ENCODE results near the gene RADIL.
A peak's percentile ranks its signal among the peaks of the same experiment; 100 is the strongest.

The RADIL gene

GRCh38 chr7:4831723-4832495 lies 51.6 kb downstream of the RADIL start:
- DNase-seq: no peak

DNA sequence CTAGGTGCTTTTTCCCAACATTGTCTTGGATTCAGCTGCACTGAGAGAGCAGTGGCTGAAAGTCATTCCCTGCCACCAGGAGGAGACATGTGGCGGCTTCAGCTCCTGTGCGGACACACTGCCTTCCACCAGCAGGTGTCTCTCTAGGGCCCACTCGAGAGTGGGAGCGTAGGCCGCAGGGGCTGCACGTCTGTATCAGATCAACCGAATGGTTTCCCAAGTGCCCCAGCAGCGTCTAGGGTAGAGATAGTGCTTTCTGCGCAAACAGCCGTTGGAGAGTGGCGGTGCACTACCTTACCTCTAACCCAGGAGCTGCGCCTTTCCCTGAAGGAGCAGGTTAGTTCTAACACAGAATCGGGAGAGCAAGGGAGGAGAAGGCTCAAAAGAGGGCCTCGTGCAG lies 53.3 kb downstream of the RADIL start:
- DNase-seq: peak; percentile 77

DNA sequence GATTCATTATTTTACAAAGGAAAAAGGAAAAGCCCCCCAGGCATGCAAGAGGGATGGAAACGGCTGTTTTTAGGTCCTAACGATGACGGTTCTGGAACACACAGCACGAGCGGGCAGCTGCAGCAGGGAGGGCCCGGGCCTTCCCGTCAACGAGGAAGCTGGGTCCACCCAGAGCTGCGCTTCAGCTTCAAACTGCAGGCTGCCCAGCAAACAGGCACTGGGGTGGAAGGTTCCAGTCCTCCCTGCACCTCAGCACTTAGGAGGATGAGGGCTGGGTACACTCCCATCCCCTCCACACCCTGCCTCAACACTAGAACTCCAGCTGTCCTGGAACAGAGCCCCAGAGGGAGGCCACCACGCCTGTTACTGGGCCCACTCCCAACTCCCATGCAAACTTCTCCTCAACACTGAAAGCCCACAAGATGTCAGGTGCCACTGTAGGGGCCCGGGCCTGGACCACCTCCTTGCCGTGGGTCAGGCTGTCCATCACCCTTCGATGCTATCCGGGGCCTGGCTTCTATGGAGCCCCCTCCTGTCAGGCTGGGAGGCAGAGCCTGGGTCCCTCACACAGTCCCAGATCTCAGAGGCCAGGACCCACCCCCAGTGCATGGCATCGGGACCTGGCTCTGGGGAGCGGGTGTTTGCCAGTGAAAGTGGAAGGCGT lies 54.7 kb downstream of the RADIL start:
- DNase-seq: no peak

DNA sequence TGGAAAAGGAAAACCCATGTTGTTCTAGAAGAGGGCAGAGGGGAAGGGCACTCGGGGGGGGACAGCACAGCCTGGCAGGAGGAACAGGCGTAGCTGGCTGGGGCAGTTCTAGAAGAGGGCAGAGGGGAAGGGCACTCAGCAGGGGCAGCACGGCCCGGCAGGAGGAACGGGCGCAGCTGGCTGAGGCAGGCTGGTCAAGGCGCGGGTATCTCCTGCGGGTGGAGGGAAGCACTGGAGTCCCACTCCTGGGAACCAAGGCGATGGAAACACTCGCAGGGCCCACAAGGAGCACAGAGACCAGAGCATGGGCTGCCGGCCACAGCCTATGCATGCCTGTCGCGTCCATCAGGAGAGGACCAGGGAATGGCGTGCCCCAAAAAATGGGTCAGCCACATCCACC lies 58.4 kb downstream of the RADIL start:
- DNase-seq: no peak

- no peak for DNase-seq
Observed at GRCh38 chr7:4824120-4824775, 59.3 kb downstream of the RADIL start.

DNA sequence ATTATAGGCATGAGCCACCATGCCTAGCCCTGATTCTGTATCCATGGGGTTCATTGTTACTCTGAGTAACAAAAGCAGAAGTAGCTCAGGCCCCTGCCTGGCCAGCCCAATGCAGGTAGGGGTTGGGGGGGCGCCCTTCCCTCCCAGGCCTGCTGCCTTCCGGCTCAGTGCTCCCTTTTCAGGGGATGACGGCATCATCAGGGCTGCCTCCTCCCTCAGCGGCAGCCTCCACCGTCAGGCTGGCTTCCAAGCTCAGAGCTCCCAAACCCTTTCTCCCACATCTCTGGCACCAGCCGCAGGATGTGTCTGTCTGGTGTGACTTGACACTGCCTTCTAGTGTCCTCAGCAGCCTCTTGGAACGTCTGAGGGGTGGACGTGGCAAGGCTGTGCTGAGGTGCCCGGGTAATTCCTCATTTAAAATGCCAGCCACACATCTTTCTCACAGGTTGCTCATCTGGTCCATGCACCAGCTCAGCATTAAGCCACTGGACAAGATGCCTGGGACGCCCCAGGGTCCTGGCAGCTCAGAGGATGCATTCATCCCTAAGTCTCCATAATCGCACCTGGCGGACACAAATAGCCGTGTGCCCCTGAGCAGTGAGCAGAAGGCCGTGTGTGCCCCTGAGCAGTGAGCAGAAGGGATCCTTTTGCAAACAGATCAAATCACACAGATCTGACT lies 59.9 kb downstream of the RADIL start:
- no peak for DNase-seq

DNA sequence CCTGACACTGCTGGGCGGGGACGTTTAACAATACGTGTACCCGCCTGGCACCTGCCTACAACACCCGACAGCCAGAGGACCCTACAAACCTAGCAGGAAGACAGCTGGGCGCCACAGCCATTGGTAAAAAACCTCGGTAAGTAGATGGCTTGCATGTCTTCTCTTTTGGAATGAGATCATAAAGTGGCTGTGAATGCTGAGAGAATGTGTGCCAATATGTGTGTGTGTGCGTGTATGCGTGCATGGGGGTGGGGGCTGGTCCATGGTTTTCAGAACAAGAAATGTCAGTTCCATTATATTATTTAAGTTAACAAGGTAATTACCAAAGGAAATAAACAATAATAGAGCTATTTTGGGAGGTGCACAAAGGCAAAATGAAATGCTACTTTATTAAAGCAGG lies 60.8 kb downstream of the RADIL start:
- no peak for DNase-seq

- no peak for DNase-seq
Observed at GRCh38 chr7:4820967-4821471, 62.5 kb downstream of the RADIL start.

DNA sequence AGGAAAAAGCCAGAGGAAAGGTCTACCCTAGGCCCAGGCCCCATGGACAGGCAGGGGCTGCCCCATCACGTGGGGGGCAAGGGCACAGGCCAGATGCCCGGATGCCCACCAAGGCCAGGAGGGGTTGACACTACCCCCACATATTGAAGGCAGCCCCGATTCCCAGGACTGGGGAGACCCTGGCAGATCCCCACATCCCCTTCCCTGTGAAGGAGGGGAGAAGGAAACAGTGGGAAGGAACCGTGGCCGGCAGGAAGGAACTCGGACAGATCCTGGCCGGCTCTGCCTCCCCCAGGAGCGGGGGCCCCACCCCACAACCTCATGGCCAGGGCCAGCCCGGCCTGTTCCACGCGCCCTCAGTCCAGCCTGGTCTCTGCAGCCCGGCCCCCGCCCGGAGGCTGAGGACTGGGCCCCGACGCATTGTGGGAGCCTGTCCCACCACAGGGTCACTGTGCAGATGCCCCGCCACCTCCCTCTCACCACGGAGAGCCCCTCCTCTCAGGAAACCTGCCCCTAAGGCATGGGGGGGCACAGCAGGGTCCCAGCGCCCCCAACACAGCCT lies 63.0 kb downstream of the RADIL start:
- peak; percentile 59 for DNase-seq

DNA sequence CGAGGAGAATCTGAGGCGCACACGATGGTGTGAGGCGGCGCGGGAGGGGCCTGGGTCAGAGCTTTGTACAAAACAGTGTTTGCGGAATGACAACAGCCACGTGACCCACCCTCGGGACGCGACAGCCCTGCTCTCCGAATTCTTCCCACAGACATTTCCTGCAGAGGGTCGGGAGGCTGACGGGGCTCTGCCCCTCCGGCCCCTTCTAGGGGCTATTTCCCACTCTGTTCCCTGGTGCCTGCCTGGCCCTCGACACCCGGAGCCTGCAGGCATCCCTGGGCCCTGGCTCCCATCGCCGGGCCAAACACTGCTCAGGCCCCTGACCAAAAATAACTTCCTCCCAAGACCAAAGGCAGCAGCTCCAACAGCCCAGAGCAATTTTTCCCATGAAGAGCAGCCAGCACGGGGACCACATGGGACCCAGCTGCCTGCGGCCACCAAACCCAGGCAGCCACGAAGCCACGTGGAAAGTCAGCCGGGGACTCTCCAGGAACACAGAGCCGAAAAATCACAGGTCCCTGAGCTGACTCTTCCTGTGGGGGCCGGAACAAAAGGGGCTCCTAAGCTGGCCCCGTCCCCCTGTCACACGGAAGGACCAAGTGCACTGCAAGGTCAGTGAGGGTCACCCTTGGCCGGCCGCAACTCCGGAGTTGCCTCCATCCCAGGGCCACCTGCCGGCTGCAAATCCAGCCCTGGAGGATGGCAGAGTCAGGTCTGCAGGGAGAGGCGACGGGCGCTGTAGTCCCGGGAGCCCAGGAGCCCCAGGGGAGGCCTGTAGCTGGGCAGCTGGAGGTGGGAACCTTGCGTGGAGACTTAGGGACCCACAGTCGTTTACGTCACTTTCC lies 63.7 kb downstream of the RADIL start:
- peak; percentile 71 for DNase-seq

DNA sequence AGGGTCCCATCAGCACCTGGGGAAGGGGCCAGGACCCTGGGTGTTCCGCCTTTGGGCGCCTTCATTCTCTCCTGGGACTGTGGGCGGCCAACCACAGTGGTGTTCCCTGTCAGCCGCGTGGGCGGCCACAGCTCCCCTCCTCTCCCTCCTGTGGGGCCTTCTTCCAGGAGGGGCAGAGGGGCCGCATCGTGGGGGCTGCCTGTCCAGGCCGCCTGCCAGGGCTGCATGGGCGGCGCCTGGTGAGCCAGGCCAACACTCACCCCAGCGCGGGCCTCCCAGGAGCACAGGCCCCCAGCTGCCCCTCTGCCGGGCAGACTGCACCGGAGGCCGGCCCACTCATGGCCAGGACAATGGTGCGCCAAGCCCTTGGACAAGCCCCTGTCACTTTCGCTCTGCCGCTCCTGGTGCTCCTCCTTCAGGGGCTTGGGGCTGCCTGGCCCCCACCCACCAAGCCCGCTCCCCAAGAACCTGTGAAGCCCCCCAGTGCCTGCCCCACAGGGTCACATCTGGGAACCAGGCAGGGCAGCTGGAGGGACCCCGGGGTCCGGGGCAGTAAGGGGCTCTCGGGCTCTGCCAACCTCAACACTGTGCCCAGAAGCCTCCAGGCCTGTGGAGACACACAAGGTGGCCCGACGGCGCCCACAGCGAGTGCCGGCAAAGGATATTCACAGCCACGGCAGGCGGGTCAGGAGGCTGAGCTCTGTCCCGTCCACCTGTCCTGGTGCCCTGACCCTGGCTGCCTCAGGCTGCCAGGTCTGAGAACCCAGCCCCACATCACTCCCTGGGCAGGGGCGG lies 65.3 kb downstream of the RADIL start:
- DNase-seq: no peak

DNA sequence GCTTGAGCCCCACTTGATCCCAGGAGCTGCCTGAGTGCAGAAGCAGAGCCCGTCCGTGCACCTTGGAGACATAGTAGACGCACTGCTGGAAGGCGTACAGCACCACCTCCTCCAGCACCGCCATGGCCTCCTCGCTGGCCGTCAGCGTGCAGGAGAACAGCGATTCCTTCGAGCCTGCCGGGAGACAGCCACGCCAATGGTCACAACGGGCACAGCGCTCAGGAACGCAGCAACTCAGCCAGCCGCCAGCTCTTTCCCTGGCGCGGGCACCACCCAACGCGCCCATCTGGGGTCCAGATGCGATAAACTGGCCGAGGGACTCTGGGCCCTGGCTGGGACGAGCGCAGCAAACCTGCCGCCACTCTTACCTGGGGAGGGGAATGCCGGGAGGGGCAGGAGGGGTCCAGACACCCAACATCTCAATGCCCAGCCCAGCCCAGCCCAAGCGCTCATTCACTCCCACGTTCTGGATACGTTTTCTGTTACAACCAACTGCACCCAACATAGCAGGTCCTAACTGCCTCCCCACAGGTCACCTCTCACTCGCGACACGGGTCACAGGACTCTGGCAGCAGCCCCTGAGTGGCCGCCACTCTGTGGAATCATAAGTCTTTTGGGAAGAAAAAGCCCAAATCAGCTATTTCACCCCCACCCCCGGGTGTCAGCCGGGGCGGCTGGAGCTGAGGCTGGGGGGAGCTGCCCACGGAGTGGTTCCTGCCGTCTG lies 66.2 kb downstream of the RADIL start:
- no peak for DNase-seq

DNA sequence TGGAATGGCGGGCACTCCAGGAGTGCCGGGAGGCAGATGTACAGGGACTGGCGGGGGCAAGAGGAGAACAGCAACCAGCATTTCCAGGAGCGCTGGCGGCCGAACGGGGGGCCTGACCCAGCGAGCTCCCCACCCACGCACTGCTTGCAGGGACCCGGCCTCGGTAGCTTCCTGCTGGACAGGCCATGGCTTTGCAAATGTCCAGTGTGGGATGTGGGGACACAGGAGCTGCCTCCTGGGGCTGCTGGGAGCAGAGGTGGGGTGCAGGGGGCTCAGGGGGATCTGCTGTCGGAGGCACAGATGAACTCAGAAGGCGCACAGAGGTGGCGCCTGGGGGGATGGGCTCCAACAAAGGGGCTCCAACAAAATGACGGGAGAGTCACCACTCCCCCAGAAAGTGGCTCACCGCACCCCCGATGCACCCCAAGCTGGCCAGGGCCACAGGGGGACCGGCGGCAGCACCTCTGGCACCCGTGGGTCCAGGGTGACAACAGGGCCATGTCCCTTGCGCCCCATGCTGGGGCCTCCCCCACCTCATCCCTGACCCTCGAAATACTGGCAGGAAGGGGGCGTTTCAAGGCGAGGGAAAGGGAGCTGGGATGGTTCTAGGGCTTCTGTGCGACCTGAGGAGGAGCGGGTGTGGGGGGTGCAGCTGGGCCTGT lies 67.0 kb downstream of the RADIL start:
- no peak for DNase-seq

GRCh38 chr7:4815609-4816418 lies 67.7 kb downstream of the RADIL start:
- no peak for DNase-seq

GRCh38 chr7:4815121-4815520 lies 68.4 kb downstream of the RADIL start:
- no peak for DNase-seq

DNA sequence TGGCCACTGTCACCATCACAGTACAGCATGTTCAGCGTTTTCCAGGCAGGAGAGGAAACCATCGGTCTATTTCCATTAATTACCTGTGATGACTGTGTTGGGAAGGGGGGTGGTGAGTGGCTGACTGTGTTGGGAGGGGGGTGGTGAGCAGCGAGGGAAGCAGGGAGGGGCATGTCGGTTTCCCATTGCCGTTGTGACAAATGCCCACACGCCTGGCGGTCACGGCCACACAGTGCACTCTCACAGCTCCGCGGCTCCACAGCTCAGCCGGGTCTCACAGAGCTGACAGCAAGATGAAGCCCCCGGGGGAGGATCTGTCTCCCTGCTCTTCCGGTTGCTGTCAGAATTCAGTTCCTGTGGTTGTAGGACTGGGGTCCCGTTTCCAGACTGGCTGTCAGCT lies 69.1 kb downstream of the RADIL start:
- no peak for DNase-seq

GRCh38 chr7:4809666-4810065 lies 73.8 kb downstream of the RADIL start:
- no peak for DNase-seq

DNA sequence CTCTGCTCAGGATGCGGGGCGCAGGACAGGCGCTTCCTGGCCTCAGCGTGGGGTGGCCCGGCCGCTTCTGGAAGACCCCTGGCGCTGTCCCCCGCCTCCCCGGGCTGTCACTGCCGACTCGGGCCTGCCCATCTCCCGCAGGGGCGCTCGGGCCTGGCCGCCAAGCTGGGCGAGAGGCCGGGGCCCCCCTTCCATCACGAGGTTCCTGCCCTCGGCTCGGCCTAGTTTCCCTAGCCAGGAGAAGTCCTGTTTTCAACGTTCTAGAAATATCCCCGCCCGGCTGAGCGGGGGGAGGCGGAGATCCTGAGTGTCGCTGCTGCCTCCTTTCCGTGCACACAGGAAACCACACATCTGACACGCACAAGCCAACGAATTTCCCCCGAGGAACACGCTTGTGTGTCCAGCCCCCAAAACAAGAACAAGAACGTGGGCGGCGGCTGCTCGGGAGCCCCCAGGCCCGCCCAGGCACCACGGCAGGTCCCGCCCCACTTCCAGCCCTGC lies 74.4 kb downstream of the RADIL start:
- no peak for DNase-seq

DNA sequence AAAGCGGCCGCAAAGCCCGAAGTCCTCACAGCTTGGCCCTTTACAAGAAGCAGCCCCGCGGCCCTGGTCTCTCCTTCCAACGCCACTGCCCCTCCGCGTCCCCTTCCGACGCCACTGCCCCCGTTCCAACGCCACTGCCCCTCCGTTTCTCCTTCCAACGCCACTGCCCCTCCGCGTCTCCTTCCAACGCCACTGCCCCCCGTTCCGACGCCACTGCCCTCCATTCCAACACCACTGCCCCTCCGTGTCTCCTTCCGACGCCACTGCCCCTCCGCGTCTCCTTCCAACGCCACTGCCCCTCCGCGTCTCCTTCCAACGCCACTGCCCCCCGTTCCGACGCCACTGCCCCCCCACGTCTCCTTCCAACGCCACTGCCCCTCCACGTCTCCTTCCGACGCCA lies 75.0 kb downstream of the RADIL start:
- no peak for DNase-seq

Data from right hindlimb (tissue), 1 donor.